Activated effector memory CD4-positive, alpha-beta T cell treated with anti-CD3 and anti-CD28 coated beads, Interleukin-2, amount 50 U/mL, for 16 hours (primary cell): ENCODE data around the gene STX8.

ENCODE experiments used
- DNase-seq: peaks from one replicate; pipeline ENCODE4 v3.0.0-alpha.2; 2020

Gene STX8

GRCh38 chr17:9219631-9220397 is 355.8 kb downstream of the STX8 start:
- no peak for DNase-seq

- DNase-seq: no peak
Measured at GRCh38 chr17:9218911-9219310, 356.7 kb downstream of the STX8 start.

GRCh38 chr17:9218064-9218635 is 357.5 kb downstream of the STX8 start:
- no peak for DNase-seq

GRCh38 chr17:9217151-9218056 is 358.2 kb downstream of the STX8 start:
- DNase-seq: no peak

GRCh38 chr17:9215465-9215864 is 360.2 kb downstream of the STX8 start:
- no peak for DNase-seq

GRCh38 chr17:9213303-9213640 is 362.3 kb downstream of the STX8 start:
- no peak for DNase-seq

- no peak for DNase-seq
Measured at GRCh38 chr17:9212376-9213302, 363.0 kb downstream of the STX8 start.

- no peak for DNase-seq
Measured at GRCh38 chr17:9211133-9211765, 364.4 kb downstream of the STX8 start.

- no peak for DNase-seq
Measured at GRCh38 chr17:9209781-9210370, 365.7 kb downstream of the STX8 start.

GRCh38 chr17:9209347-9209746 is 366.3 kb downstream of the STX8 start:
- no peak for DNase-seq

- DNase-seq: no peak
Measured at GRCh38 chr17:9208381-9209105, 367.1 kb downstream of the STX8 start.

GRCh38 chr17:9206741-9207332 is 368.8 kb downstream of the STX8 start:
- DNase-seq: no peak

GRCh38 chr17:9206410-9206703 is 369.3 kb downstream of the STX8 start:
- DNase-seq: no peak

- DNase-seq: no peak
Measured at GRCh38 chr17:9205520-9206409, 369.9 kb downstream of the STX8 start.

- no peak for DNase-seq
Measured at GRCh38 chr17:9204637-9205329, 370.8 kb downstream of the STX8 start.

GRCh38 chr17:9203771-9204425 is 371.7 kb downstream of the STX8 start:
- no peak for DNase-seq

GRCh38 chr17:9202532-9202931 is 373.1 kb downstream of the STX8 start:
- no peak for DNase-seq

GRCh38 chr17:9200699-9201359 is 374.8 kb downstream of the STX8 start:
- DNase-seq: no peak
